Measurements from ENCODE around the gene DPH7.
A peak's percentile ranks its signal among the peaks of the same experiment; 100 is the strongest.

The DPH7 gene

DNA sequence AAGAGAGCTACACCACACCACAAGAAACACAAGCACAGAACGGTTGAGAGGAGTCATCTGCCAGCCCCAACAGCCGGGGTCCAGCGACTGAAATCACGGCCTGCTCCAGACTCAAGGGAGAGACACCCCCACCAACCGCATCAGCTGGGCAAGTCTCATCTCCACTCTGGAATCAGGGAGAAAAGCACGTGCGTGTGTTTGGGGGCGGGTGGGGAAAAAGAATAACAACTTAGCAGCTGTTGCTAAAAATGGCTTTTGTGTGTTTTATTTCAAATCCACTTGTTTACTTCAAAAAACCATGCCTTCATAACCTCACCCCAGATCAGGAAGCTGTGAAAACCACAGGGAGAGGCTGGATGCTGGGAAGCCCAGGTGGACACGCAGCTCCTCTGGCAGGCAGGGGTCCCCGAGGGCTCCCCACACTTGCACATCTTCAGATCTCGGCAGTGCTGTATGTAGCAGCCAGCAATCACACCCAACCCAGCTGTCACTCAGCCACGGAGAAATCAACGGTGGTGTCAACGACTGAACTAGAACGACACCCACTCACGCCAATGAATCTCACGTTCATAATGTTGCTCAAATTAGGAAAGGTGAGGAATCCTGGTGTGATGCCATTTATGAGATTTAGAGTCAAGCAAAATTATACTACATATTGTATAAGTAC, 47.5 kb downstream of the DPH7 start:
- Histone ChIP-seq H3K79me1 (ENCODE audit: low read length) (no peaks in the 10 kb centered on the region), H3K9me3 (ENCODE audit: insufficient read depth, low read depth, low read length) (peaks cover 2% of the 10 kb centered on the region), H3K27ac (ENCODE audit: low read depth, low read length) (no peak overlapping the region), H3K4me1 (ENCODE audit: control insufficient read depth in 1 of 2, insufficient read depth in 2 of 2, low read length in 2 of 2) (no peaks in the 10 kb centered on the region), H3K79me2 (ENCODE audit: control insufficient read depth, insufficient read depth, low read length, poor library complexity) (no peaks in the 10 kb centered on the region), H4K12ac (ENCODE audit: low read depth, low read length) (no peak overlapping the region), H2AFZ (ENCODE audit: insufficient read depth, low read length, poor library complexity) (no peak overlapping the region), H4K8ac (ENCODE audit: low read depth, low read length) (no peak overlapping the region), H3K14ac (ENCODE audit: low read length) (no peak overlapping the region), H2BK120ac (ENCODE audit: insufficient read depth, low read length, poor library complexity) (no peak overlapping the region), H3K9ac (ENCODE audit: low read length) (no peak overlapping the region), H3K4ac (ENCODE audit: low read depth, low read length) (no peak overlapping the region), H3K36me3 (ENCODE audit: control insufficient read depth in 1 of 2, insufficient read depth in 2 of 2, low read length in 2 of 2) (no peaks in the 10 kb centered on the region), H3K27me3 (ENCODE audit: insufficient read depth, low read length) (no peaks in the 10 kb centered on the region), H2AK5ac (ENCODE audit: low read length) (no peak overlapping the region), H3K4me3 (ENCODE audit: low read depth, low read length) (no peak overlapping the region), H3K4me2 (ENCODE audit: low read length) (no peak overlapping the region), H3K18ac (ENCODE audit: low read length) (no peak overlapping the region), H2BK5ac (ENCODE audit: low read depth, low read length, poor library complexity) (no peak overlapping the region), H3K23ac (ENCODE audit: low read length) (no peak overlapping the region), H4K91ac (ENCODE audit: low read depth, low read length) (no peak overlapping the region), H2BK12ac (ENCODE audit: low read length) (no peak overlapping the region)
- WGBS (ENCODE audit: extremely low coverage, insufficient coverage, insufficient read length): no CpG with 5 or more reads among the region's 17 CpGs
- DNase-seq: no peak

DNA sequence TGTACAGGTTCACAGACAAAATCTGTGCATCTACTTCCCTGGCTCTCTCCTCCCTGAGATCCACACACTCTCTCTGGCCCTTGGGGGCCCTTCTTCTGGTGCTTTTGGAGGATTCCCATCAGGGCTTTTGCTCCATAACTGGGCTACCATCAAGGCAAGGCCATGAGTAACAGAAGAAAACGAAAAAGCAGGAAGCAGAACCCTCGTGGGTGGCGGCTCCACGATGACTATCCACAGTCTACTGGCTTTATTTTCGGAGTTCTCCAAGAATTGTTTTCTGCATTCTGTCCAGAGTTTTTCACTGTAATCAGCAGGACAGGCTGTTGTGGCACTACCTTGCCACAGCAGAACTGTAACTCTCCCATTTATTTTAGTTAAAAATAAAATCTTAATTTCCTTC, 48.4 kb downstream of the DPH7 start:
- no peaks in the 10 kb centered on the region for H3K36me3 ChIP-seq (ENCODE audit: control insufficient read depth in 1 of 2, insufficient read depth in 2 of 2, low read length in 2 of 2)
- H3K4ac ChIP-seq (ENCODE audit: low read depth, low read length): no peak overlapping the region
- peaks cover 2% of the 10 kb centered on the region for H3K9me3 ChIP-seq (ENCODE audit: insufficient read depth, low read depth, low read length)
- no peak overlapping the region for H3K23ac ChIP-seq (ENCODE audit: low read length)
- H3K27me3 ChIP-seq (ENCODE audit: insufficient read depth, low read length): no peaks in the 10 kb centered on the region
- H3K4me3 ChIP-seq (ENCODE audit: low read depth, low read length): no peak overlapping the region
- no CpG with 5 or more reads among the region's 5 CpGs for WGBS (ENCODE audit: extremely low coverage, insufficient coverage, insufficient read length)
- no peaks in the 10 kb centered on the region for H3K79me1 ChIP-seq (ENCODE audit: low read length)
- no peak overlapping the region for H3K4me2 ChIP-seq (ENCODE audit: low read length)
- no peak overlapping the region for H3K27ac ChIP-seq (ENCODE audit: low read depth, low read length)
- no peak overlapping the region for H3K14ac ChIP-seq (ENCODE audit: low read length)
- no peak for DNase-seq
- no peaks in the 10 kb centered on the region for H3K79me2 ChIP-seq (ENCODE audit: control insufficient read depth, insufficient read depth, low read length, poor library complexity)
- no peak overlapping the region for H4K12ac ChIP-seq (ENCODE audit: low read depth, low read length)
- no peak overlapping the region for H2BK5ac ChIP-seq (ENCODE audit: low read depth, low read length, poor library complexity)
- no peak overlapping the region for H2AK5ac ChIP-seq (ENCODE audit: low read length)
- no peak overlapping the region for H2BK120ac ChIP-seq (ENCODE audit: insufficient read depth, low read length, poor library complexity)
- no peak overlapping the region for H4K8ac ChIP-seq (ENCODE audit: low read depth, low read length)
- H2BK12ac ChIP-seq (ENCODE audit: low read length): no peak overlapping the region
- H4K91ac ChIP-seq (ENCODE audit: low read depth, low read length): no peak overlapping the region
- no peak overlapping the region for H3K18ac ChIP-seq (ENCODE audit: low read length)
- H3K4me1 ChIP-seq (ENCODE audit: control insufficient read depth in 1 of 2, insufficient read depth in 2 of 2, low read length in 2 of 2): no peaks in the 10 kb centered on the region
- no peak overlapping the region for H2AFZ ChIP-seq (ENCODE audit: insufficient read depth, low read length, poor library complexity)
- no peak overlapping the region for H3K9ac ChIP-seq (ENCODE audit: low read length)

DNA sequence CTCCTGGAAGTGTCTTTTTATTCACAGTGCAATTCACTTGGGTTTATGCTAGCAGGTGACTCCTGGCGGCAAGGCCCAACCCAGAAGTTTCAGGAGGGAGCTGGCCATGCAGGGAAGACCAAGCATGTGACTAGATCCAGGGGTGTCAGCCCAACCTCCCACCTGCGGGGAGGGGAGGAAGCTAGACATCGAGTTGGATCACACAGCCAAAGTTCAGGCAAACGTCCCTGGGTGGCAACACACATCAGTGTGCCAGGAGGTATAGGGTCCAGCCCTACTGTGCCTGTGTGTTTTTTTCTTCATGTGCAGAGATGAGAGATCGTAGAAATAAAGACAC, 53.8 kb downstream of the DPH7 start:
- no CpG with 5 or more reads among the region's 5 CpGs for WGBS (ENCODE audit: extremely low coverage, insufficient coverage, insufficient read length)
- H3K79me2 ChIP-seq (ENCODE audit: control insufficient read depth, insufficient read depth, low read length, poor library complexity): no peaks in the 10 kb centered on the region
- H4K12ac ChIP-seq (ENCODE audit: low read depth, low read length): no peak overlapping the region
- no peaks in the 10 kb centered on the region for H3K36me3 ChIP-seq (ENCODE audit: control insufficient read depth in 1 of 2, insufficient read depth in 2 of 2, low read length in 2 of 2)
- H2BK12ac ChIP-seq (ENCODE audit: low read length): no peak overlapping the region
- H3K9ac ChIP-seq (ENCODE audit: low read length): peak overlapping the region; percentile 22
- no peak overlapping the region for H3K18ac ChIP-seq (ENCODE audit: low read length)
- H3K23ac ChIP-seq (ENCODE audit: low read length): no peak overlapping the region
- no peak overlapping the region for H2AFZ ChIP-seq (ENCODE audit: insufficient read depth, low read length, poor library complexity)
- no peak overlapping the region for H4K8ac ChIP-seq (ENCODE audit: low read depth, low read length)
- H3K4me1 ChIP-seq (ENCODE audit: control insufficient read depth in 1 of 2, insufficient read depth in 2 of 2, low read length in 2 of 2): no peaks in the 10 kb centered on the region
- H3K27ac ChIP-seq (ENCODE audit: low read depth, low read length): no peak overlapping the region
- no peak overlapping the region for H3K14ac ChIP-seq (ENCODE audit: low read length)
- H3K4me2 ChIP-seq (ENCODE audit: low read length): no peak overlapping the region
- no peak for DNase-seq
- H3K4me3 ChIP-seq (ENCODE audit: low read depth, low read length): no peak overlapping the region
- H3K9me3 ChIP-seq (ENCODE audit: insufficient read depth, low read depth, low read length): peaks cover 2% of the 10 kb centered on the region
- H2AK5ac ChIP-seq (ENCODE audit: low read length): no peak overlapping the region
- H2BK5ac ChIP-seq (ENCODE audit: low read depth, low read length, poor library complexity): no peak overlapping the region
- H3K79me1 ChIP-seq (ENCODE audit: low read length): no peaks in the 10 kb centered on the region
- no peak overlapping the region for H3K4ac ChIP-seq (ENCODE audit: low read depth, low read length)
- H2BK120ac ChIP-seq (ENCODE audit: insufficient read depth, low read length, poor library complexity): no peak overlapping the region
- no peaks in the 10 kb centered on the region for H3K27me3 ChIP-seq (ENCODE audit: insufficient read depth, low read length)
- no peak overlapping the region for H4K91ac ChIP-seq (ENCODE audit: low read depth, low read length)

DNA sequence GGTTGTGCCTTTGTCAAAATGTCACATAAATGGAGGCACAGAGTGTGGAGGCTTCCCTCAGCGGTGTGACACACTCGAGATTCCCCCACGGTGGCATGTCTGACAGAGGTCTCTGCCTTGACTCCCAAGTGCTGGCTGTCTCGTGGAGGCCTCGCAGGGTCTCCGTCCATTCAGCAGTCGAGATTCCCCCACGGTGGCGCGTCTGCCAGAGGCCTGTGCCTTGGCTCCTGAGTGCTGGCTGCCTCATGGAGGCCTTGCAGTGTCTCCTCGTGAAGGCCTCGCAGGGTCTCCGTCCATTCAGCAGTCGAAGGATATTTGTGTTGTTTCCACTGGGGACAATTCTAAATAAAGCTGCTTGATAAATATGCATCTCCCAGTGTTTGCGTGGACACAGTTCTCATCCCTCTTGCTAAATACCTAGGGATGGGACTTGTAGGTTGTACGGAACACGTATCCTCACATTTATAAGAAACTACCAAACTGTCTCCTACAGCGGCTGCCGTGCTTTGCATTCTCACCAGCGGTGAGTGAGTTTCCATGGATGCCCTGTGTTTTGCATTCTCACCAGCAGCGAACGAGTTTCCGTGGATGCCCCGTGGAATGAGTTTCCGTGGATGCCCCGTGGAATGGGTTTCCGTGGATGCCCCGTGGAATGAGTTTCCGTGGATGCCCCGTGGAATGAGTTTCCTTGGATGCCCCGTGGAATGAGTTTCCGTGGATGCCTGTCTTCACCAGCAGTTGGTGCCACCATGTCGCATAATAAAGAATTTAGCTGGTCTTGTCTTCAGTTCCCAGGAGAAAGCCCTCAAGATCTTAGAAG, 54.4 kb downstream of the DPH7 start:
- no peak overlapping the region for H3K4ac ChIP-seq (ENCODE audit: low read depth, low read length)
- no peak overlapping the region for H4K8ac ChIP-seq (ENCODE audit: low read depth, low read length)
- no peaks in the 10 kb centered on the region for H3K79me2 ChIP-seq (ENCODE audit: control insufficient read depth, insufficient read depth, low read length, poor library complexity)
- no peaks in the 10 kb centered on the region for H3K27me3 ChIP-seq (ENCODE audit: insufficient read depth, low read length)
- no peak overlapping the region for H2AFZ ChIP-seq (ENCODE audit: insufficient read depth, low read length, poor library complexity)
- no peak overlapping the region for H2BK5ac ChIP-seq (ENCODE audit: low read depth, low read length, poor library complexity)
- H3K27ac ChIP-seq (ENCODE audit: low read depth, low read length): no peak overlapping the region
- H3K18ac ChIP-seq (ENCODE audit: low read length): no peak overlapping the region
- H3K36me3 ChIP-seq (ENCODE audit: control insufficient read depth in 1 of 2, insufficient read depth in 2 of 2, low read length in 2 of 2): no peaks in the 10 kb centered on the region
- WGBS (ENCODE audit: extremely low coverage, insufficient coverage, insufficient read length): no CpG with 5 or more reads among the region's 33 CpGs
- no peak overlapping the region for H2AK5ac ChIP-seq (ENCODE audit: low read length)
- H3K79me1 ChIP-seq (ENCODE audit: low read length): no peaks in the 10 kb centered on the region
- H3K9me3 ChIP-seq (ENCODE audit: insufficient read depth, low read depth, low read length): peaks cover 2% of the 10 kb centered on the region
- H3K4me3 ChIP-seq (ENCODE audit: low read depth, low read length): peak overlapping the region; percentile 30
- H4K12ac ChIP-seq (ENCODE audit: low read depth, low read length): no peak overlapping the region
- no peak overlapping the region for H3K9ac ChIP-seq (ENCODE audit: low read length)
- H4K91ac ChIP-seq (ENCODE audit: low read depth, low read length): no peak overlapping the region
- no peak overlapping the region for H2BK12ac ChIP-seq (ENCODE audit: low read length)
- H3K4me2 ChIP-seq (ENCODE audit: low read length): no peak overlapping the region
- no peak overlapping the region for H2BK120ac ChIP-seq (ENCODE audit: insufficient read depth, low read length, poor library complexity)
- no peak for DNase-seq
- H3K4me1 ChIP-seq (ENCODE audit: control insufficient read depth in 1 of 2, insufficient read depth in 2 of 2, low read length in 2 of 2): no peaks in the 10 kb centered on the region
- no peak overlapping the region for H3K23ac ChIP-seq (ENCODE audit: low read length)
- H3K14ac ChIP-seq (ENCODE audit: low read length): no peak overlapping the region
